ENCODE measurements around the gene GALNT2. TPM values are rescaled to one million over a fixed set of nuclear protein-coding genes. Genes with fewer than 3 reads are reported as not detected.

The GALNT2 gene
- total RNA-seq, 1 donor: 38.0 TPM

- DNase-seq (ENCODE audit: low read depth in 2 of 3, low spot score in 2 of 3): no peak
Observed at GRCh38 chr1:230125640-230126528, 58.8 kb downstream of the GALNT2 start.

- no peak for DNase-seq (ENCODE audit: low read depth in 2 of 3, low spot score in 2 of 3)
Observed at GRCh38 chr1:230126529-230127104, 59.6 kb downstream of the GALNT2 start.

- DNase-seq (ENCODE audit: low read depth in 2 of 3, low spot score in 2 of 3): peak in 2 of 3 donors; percentile 65 to 74
Observed at GRCh38 chr1:230127105-230128054, 60.3 kb downstream of the GALNT2 start.

GRCh38 chr1:230128569-230129285, 61.7 kb downstream of the GALNT2 start:
- DNase-seq (ENCODE audit: low read depth in 2 of 3, low spot score in 2 of 3): no peak

GRCh38 chr1:230129341-230129740, 62.3 kb downstream of the GALNT2 start:
- no peak for DNase-seq (ENCODE audit: low read depth in 2 of 3, low spot score in 2 of 3)

GRCh38 chr1:230130172-230130944, 63.3 kb downstream of the GALNT2 start:
- no peak for DNase-seq (ENCODE audit: low read depth in 2 of 3, low spot score in 2 of 3)

GRCh38 chr1:230131457-230131856, 64.4 kb downstream of the GALNT2 start:
- no peak for DNase-seq (ENCODE audit: low read depth in 2 of 3, low spot score in 2 of 3)

- DNase-seq (ENCODE audit: low read depth in 2 of 3, low spot score in 2 of 3): no peak
Observed at GRCh38 chr1:230132758-230133157, 65.7 kb downstream of the GALNT2 start.

- no peak for DNase-seq (ENCODE audit: low read depth in 2 of 3, low spot score in 2 of 3)
Observed at GRCh38 chr1:230135726-230136125, 68.7 kb downstream of the GALNT2 start.

GRCh38 chr1:230136453-230137336, 69.7 kb downstream of the GALNT2 start:
- no peak for DNase-seq (ENCODE audit: low read depth in 2 of 3, low spot score in 2 of 3)

GRCh38 chr1:230137337-230137815, 70.3 kb downstream of the GALNT2 start:
- DNase-seq (ENCODE audit: low read depth in 2 of 3, low spot score in 2 of 3): no peak

GRCh38 chr1:230138561-230139239, 71.7 kb downstream of the GALNT2 start:
- no peak for DNase-seq (ENCODE audit: low read depth in 2 of 3, low spot score in 2 of 3)

GRCh38 chr1:230139315-230139714, 72.3 kb downstream of the GALNT2 start:
- no peak for DNase-seq (ENCODE audit: low read depth in 2 of 3, low spot score in 2 of 3)

GRCh38 chr1:230139741-230140140, 72.7 kb downstream of the GALNT2 start:
- DNase-seq (ENCODE audit: low read depth in 2 of 3, low spot score in 2 of 3): no peak

GRCh38 chr1:230140221-230141020, 73.4 kb downstream of the GALNT2 start:
- no peak for DNase-seq (ENCODE audit: low read depth in 2 of 3, low spot score in 2 of 3)

- DNase-seq (ENCODE audit: low read depth in 2 of 3, low spot score in 2 of 3): no peak
Observed at GRCh38 chr1:230141021-230141648, 74.1 kb downstream of the GALNT2 start.
